ENCODE results near the gene FIP1L1.

FIP1L1 gene

GRCh38 chr4:53365486-53366300 is 11.7 kb upstream of the FIP1L1 start, which contains the start of gene SCFD2:
TSS of gene SCFD2 (minus strand) at chr4:53366061.
- Histone ChIP-seq H3K4me3 (ENCODE audit: low read length) (peak within 1 kb of the TSS; percentile 81), H3K27ac (ENCODE audit: low read length) (peak within 1 kb of the TSS; percentile 41; the same call in 1 of the 2 replicates), H3K9ac (ENCODE audit: low read length) (peak within 1 kb of the TSS; percentile 81), H3K4me2 (ENCODE audit: low read length) (peak within 1 kb of the TSS; percentile 89), H2AFZ (ENCODE audit: low read depth, low read length) (peak within 1 kb of the TSS; percentile 95), H4K20me1 (ENCODE audit: insufficient read depth, low read length) (no peaks in the 10 kb centered on the region), H3K36me3 (replicated peaks; ENCODE audit: low read depth, low read length) (no peaks in the 10 kb centered on the region), H3K4me1 (ENCODE audit: low read length) (peaks cover 10% of the 10 kb centered on the region), H3K27me3 (ENCODE audit: low read depth, low read length) (peaks cover 18% of the 10 kb centered on the region), H3K9me3 (ENCODE audit: insufficient read depth, low read length) (no peaks in the 10 kb centered on the region), H3K79me2 (ENCODE audit: low read length) (peaks cover 52% of the 10 kb centered on the region)
- TF ChIP-seq CTCF (IDR thresholded peaks at IDR 0.05; ENCODE audit: low read depth, low read length) (no peak), EZH2phosphoT487 (IDR thresholded peaks at IDR 0.05; ENCODE audit: low read depth) (no peak)

DNA sequence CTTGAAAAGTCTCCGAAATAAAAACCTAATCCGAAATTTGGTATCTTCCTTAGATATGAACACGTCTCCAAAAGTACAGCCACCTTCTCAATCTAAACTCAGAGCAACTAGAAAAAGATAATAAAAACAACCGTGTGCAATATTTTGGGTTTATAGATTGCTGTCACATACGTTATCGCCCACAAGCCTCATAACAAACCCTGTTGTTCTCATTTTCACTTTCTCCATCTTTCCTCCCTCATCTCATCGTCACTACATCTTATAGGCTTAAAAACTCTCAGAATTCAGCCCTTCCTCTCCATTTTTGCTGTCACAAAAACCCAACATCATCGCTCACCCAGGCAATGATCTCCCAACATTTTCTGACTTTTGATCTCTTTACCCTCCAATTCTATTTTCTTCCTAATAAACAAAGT is 11.1 kb upstream of the FIP1L1 start:
- Histone ChIP-seq H3K4me1 (ENCODE audit: low read length) (peaks cover 10% of the 10 kb centered on the region), H4K20me1 (ENCODE audit: insufficient read depth, low read length) (no peaks in the 10 kb centered on the region), H3K9ac (ENCODE audit: low read length) (peak overlapping the region; percentile 81)

DNA sequence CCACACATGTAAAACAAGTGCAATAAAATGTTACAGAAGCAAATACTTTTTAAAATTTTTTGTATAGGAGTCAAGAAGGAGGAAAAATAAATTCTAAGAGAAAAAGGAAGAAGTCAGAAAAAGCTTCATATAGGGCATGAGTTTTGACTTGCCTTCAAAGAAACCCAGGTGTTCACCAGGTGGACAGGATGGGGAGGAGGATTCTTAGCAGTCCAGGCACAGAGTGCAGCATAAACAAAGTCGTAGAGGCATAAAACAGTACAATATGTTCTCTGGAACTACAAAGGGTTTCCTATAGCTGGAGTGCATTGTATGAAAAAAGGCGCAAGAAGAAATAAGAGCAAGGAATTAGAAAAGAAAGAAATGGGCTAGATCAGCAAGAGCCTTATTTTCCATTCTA is 9.7 kb upstream of the FIP1L1 start:
- TF ChIP-seq EZH2phosphoT487 (IDR thresholded peaks at IDR 0.05; ENCODE audit: low read depth) (no peak), CTCF (IDR thresholded peaks at IDR 0.05; ENCODE audit: low read depth, low read length) (no peak)
- H3K9ac ChIP-seq (ENCODE audit: low read length), result no peak overlapping the region
- no peak overlapping the region for H3K4me2 ChIP-seq (ENCODE audit: low read length)
- peaks cover 31% of the 10 kb centered on the region for H3K79me2 ChIP-seq (ENCODE audit: low read length)
- no peaks in the 10 kb centered on the region for H3K36me3 ChIP-seq (replicated peaks; ENCODE audit: low read depth, low read length)
- H3K4me3 ChIP-seq (ENCODE audit: low read length), result no peak overlapping the region
- H4K20me1 ChIP-seq (ENCODE audit: insufficient read depth, low read length), result no peaks in the 10 kb centered on the region
- H2AFZ ChIP-seq (ENCODE audit: low read depth, low read length), result no peak overlapping the region
- H3K27ac ChIP-seq (ENCODE audit: low read length), result no peak overlapping the region
- peaks cover 18% of the 10 kb centered on the region for H3K27me3 ChIP-seq (ENCODE audit: low read depth, low read length)
- no peaks in the 10 kb centered on the region for H3K9me3 ChIP-seq (ENCODE audit: insufficient read depth, low read length)
- H3K4me1 ChIP-seq (ENCODE audit: low read length), result peaks cover 10% of the 10 kb centered on the region

More for the DNA sequence above, 11.1 kb upstream of the FIP1L1 start:
- Histone ChIP-seq H3K27me3 (ENCODE audit: low read depth, low read length) (peaks cover 18% of the 10 kb centered on the region), H2AFZ (ENCODE audit: low read depth, low read length) (peak overlapping the region; percentile 95), H3K27ac (ENCODE audit: low read length) (peak overlapping the region; percentile 41; the same call in 1 of the 2 replicates), H3K79me2 (ENCODE audit: low read length) (peaks cover 46% of the 10 kb centered on the region), H3K4me3 (ENCODE audit: low read length) (peak overlapping the region; percentile 81), H3K9me3 (ENCODE audit: insufficient read depth, low read length) (no peaks in the 10 kb centered on the region), H3K4me2 (ENCODE audit: low read length) (peak overlapping the region; percentile 79), H3K36me3 (replicated peaks; ENCODE audit: low read depth, low read length) (no peaks in the 10 kb centered on the region)
- TF ChIP-seq CTCF (IDR thresholded peaks at IDR 0.05; ENCODE audit: low read depth, low read length), result no peak
- TF ChIP-seq EZH2phosphoT487 (IDR thresholded peaks at IDR 0.05; ENCODE audit: low read depth), result no peak

DNA sequence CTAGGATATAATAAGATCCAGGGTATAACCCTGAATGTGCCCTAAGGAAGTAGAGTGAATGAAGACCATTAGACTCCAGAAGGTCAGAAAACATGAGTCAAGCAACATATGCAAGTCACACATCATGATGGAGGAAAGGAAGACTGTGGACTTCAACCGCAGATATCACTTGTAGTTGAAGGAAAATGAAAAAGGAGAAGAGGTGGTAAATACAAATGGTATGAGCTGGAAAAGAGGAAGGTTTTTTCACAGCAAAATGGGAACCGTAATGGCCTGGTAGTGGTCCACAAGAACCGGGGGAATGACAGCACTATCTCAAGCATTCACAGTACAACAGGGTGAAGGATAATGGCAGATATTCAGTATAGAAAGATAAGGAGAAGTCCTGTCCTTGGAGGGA is 6.4 kb upstream of the FIP1L1 start:
- H3K27me3 ChIP-seq (ENCODE audit: low read depth, low read length), result peaks cover 18% of the 10 kb centered on the region
- H2AFZ ChIP-seq (ENCODE audit: low read depth, low read length), result no peak overlapping the region
- peaks cover 3% of the 10 kb centered on the region; the same call in 1 of the 2 replicates for H3K4me1 ChIP-seq (ENCODE audit: low read length)
- no peak overlapping the region for H3K27ac ChIP-seq (ENCODE audit: low read length)
- no peak overlapping the region for H3K9ac ChIP-seq (ENCODE audit: low read length)
- no peaks in the 10 kb centered on the region for H4K20me1 ChIP-seq (ENCODE audit: insufficient read depth, low read length)
- no peaks in the 10 kb centered on the region for H3K36me3 ChIP-seq (replicated peaks; ENCODE audit: low read depth, low read length)
- H3K79me2 ChIP-seq (ENCODE audit: low read length), result no peaks in the 10 kb centered on the region
- no peaks in the 10 kb centered on the region for H3K9me3 ChIP-seq (ENCODE audit: insufficient read depth, low read length)
- TF ChIP-seq CTCF (IDR thresholded peaks at IDR 0.05; ENCODE audit: low read depth, low read length) (no peak), EZH2phosphoT487 (IDR thresholded peaks at IDR 0.05; ENCODE audit: low read depth) (no peak)
- H3K4me3 ChIP-seq (ENCODE audit: low read length), result no peak overlapping the region
- no peak overlapping the region for H3K4me2 ChIP-seq (ENCODE audit: low read length)

All from OCI-LY3 (cell line).